Fibroblast of lung (primary cell): ENCODE results near the gene COA6. TPM values are rescaled to one million over a fixed set of nuclear protein-coding genes. Genes with fewer than 3 reads are reported as not detected.

Experiments used
- DNase-seq, 2 donors: peaks; one replicate each; pipeline versions ENCODE4 v3.0.0 to v3.0.0-alpha.2; 2010; ENCODE audit warnings: low read depth in 2 of 2
- H2AFZ ChIP-seq: 2 replicates; pipeline ENCODE4 v1.5.1; 2012; ENCODE audit warnings: low read length, control low read depth, inconsistent platforms
- H3K27ac ChIP-seq: 2 replicates; pipeline ENCODE4 v1.5.1; 2011; ENCODE audit warnings: low read length, control low read depth; ENCODE audit not compliant: insufficient read depth
- H3K27me3 ChIP-seq: 2 replicates; pipeline ENCODE4 v1.5.1; 2011; ENCODE audit warnings: mild to moderate bottlenecking, low read length; ENCODE audit not compliant: control insufficient read depth, insufficient read depth
- H3K36me3 ChIP-seq: 2 replicates; pipeline ENCODE4 v1.5.1; 2011; ENCODE audit warnings: low read length; ENCODE audit not compliant: control insufficient read depth, insufficient read depth
- H3K4me1 ChIP-seq: 2 replicates; pipeline ENCODE4 v1.5.1; 2011; ENCODE audit warnings: low read length; ENCODE audit not compliant: control insufficient read depth, insufficient read depth; ENCODE audit errors: extremely low read depth
- H3K4me2 ChIP-seq: 2 replicates; pipeline ENCODE4 v1.5.1; 2011; ENCODE audit warnings: low read length, control low read depth; ENCODE audit not compliant: insufficient read depth; ENCODE audit errors: extremely low read depth
- H3K4me3 ChIP-seq, 4 experiments: fragments of 200-600 bp in 1 of 4; sonication (generic) in 1 of 4; replicated peaks in 1 of 4; 2 replicates each; pipeline ENCODE4 v1.5.1; 2011 to 2016; ENCODE audit warnings: low read length in 4 of 4, low read depth in 3 of 4, mild to moderate bottlenecking in 3 of 4, control low read depth in 2 of 4, inconsistent platforms in 1 of 4, mixed read lengths in 1 of 4; ENCODE audit not compliant: insufficient read depth in 1 of 4; ENCODE audit errors: control extremely low read depth in 1 of 4
- H3K79me2 ChIP-seq: 2 replicates; pipeline ENCODE4 v1.5.1; 2012; ENCODE audit warnings: mild to moderate bottlenecking, low read length, inconsistent platforms; ENCODE audit not compliant: control insufficient read depth, insufficient read depth
- H3K9ac ChIP-seq: 2 replicates; pipeline ENCODE4 v1.5.1; 2011; ENCODE audit warnings: mild to moderate bottlenecking, low read length, control low read depth; ENCODE audit not compliant: insufficient read depth
- H3K9me3 ChIP-seq: 2 replicates; pipeline ENCODE4 v1.5.1; 2012; ENCODE audit warnings: low read depth, low read length; ENCODE audit not compliant: control insufficient read depth, insufficient read depth
- H4K20me1 ChIP-seq: 2 replicates; pipeline ENCODE4 v1.5.1; 2011; ENCODE audit warnings: low read length; ENCODE audit not compliant: control insufficient read depth, insufficient read depth; ENCODE audit errors: extremely low read depth
- EZH2 ChIP-seq: IDR thresholded peaks from 2 replicates; pipeline ENCODE4 v1.5.1; 2012; ENCODE audit warnings: low read length, control low read depth, mild to moderate bottlenecking; ENCODE audit errors: missing control alignments
- polyA plus RNA-seq, 2 donors: library from polyadenylated mRNA; depleted of rRNA in 1 of 2; stranded (reverse) in 1 of 2; unstranded in 1 of 2; fragments of >200 nt; gene quantifications; 2 replicates each; pipeline ENCODE4 v1.2.1, GENCODE V29; 2011 to 2012; ENCODE audit warnings: missing spikeins in 1 of 2
- total RNA-seq: library from RNA; depleted of rRNA; stranded (reverse); fragments of >200 nt; gene quantifications from 2 replicates; pipeline ENCODE4 v1.2.1, GENCODE V29; 2014
- TF ChIP-seq, protein P1 (sequence below), 2 donors: IDR thresholded peaks in 1 of 2; conservative IDR thresholded peaks in 1 of 2; 1 replicate in 1 of 2; 2 replicates in 1 of 2; pipeline ENCODE4 v1.5.1; 2011 to 2012; ENCODE audit warnings: low read length in 2 of 2, control low read depth in 1 of 2, inconsistent platforms in 1 of 2, low read depth in 1 of 2, mild to moderate bottlenecking in 1 of 2

Gene COA6
- total and polyA plus RNA-seq, 2 donors (not counting 1 experiment from before 2014, with no cell fraction given) = 21.7 to 27.7 TPM

DNA sequence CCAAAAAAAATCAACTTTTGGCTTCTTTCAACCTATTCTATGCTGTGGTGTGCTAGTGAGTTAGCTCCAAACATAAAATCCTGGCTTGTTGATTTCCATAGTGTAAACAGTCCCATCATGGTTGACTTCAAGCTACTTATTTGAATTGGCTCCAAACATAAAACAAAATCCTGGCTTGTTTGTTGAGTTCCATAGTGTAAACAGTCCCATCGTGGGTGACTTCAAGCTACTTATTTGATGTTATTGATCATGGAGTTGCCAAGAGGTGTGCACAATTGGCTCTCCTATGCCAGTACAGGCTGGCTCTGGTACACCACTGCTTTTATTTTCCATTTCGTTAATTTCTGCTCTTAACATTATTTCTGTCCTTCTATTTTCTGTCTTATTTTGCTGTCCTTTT is 1.8 kb upstream of the COA6 start:
- Histone ChIP-seq H3K36me3 (peaks cover 6% of the 10 kb centered on the region), H3K27me3 (no peaks in the 10 kb centered on the region), H3K4me1 (no peaks in the 10 kb centered on the region), H3K9ac (no peak overlapping the region), H3K9me3 (no peaks in the 10 kb centered on the region), H4K20me1 (no peaks in the 10 kb centered on the region), H3K4me2 (no peak overlapping the region), H3K4me3 (no peak overlapping the region), H3K27ac (no peak overlapping the region), H3K79me2 (peaks cover 6% of the 10 kb centered on the region), H2AFZ (no peak overlapping the region)
- DNase-seq = no peak
- TF ChIP-seq EZH2 = no peak
- TF ChIP-seq, protein P1, sequence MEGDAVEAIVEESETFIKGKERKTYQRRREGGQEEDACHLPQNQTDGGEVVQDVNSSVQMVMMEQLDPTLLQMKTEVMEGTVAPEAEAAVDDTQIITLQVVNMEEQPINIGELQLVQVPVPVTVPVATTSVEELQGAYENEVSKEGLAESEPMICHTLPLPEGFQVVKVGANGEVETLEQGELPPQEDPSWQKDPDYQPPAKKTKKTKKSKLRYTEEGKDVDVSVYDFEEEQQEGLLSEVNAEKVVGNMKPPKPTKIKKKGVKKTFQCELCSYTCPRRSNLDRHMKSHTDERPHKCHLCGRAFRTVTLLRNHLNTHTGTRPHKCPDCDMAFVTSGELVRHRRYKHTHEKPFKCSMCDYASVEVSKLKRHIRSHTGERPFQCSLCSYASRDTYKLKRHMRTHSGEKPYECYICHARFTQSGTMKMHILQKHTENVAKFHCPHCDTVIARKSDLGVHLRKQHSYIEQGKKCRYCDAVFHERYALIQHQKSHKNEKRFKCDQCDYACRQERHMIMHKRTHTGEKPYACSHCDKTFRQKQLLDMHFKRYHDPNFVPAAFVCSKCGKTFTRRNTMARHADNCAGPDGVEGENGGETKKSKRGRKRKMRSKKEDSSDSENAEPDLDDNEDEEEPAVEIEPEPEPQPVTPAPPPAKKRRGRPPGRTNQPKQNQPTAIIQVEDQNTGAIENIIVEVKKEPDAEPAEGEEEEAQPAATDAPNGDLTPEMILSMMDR (conservative IDR thresholded peaks at IDR 0.05 in 1 of 2, IDR thresholded peaks at IDR 0.05 in 1 of 2; ENCODE audit: low read depth in 1 of 2, low read length in 2 of 2) = no peak

GRCh38 chr1:234372011-234372757 is 1.1 kb upstream of the COA6 start:
- Histone ChIP-seq H3K9me3 (no peaks in the 10 kb centered on the region), H3K36me3 (peaks cover 6% of the 10 kb centered on the region), H3K27me3 (no peaks in the 10 kb centered on the region), H3K4me3 (peak overlapping the region; percentile 56 to 96 (median 95)), H3K9ac (no peak overlapping the region), H3K27ac (peak overlapping the region; percentile 94), H3K4me1 (no peaks in the 10 kb centered on the region), H3K79me2 (peaks cover 6% of the 10 kb centered on the region), H3K4me2 (peak overlapping the region; percentile 91), H2AFZ (no peak overlapping the region), H4K20me1 (no peaks in the 10 kb centered on the region)
- no peak for DNase-seq
- no peak for TF ChIP-seq EZH2
- TF ChIP-seq, protein P1 (conservative IDR thresholded peaks at IDR 0.05 in 1 of 2, IDR thresholded peaks at IDR 0.05 in 1 of 2; ENCODE audit: low read depth in 1 of 2, low read length in 2 of 2) = no peak

GRCh38 chr1:234373959-234374254 is 651 bp downstream of the COA6 start:
- Histone ChIP-seq H4K20me1 (no peaks in the 10 kb centered on the region), H3K36me3 (peaks cover 10% of the 10 kb centered on the region), H3K9me3 (no peaks in the 10 kb centered on the region), H3K4me3 (peak overlapping the region; percentile 56 to 96 (median 95)), H3K4me1 (no peaks in the 10 kb centered on the region), H3K79me2 (peaks cover 6% of the 10 kb centered on the region), H3K27me3 (no peaks in the 10 kb centered on the region), H3K27ac (peak overlapping the region; percentile 94), H3K4me2 (peak overlapping the region; percentile 76), H2AFZ (peak overlapping the region; percentile 81), H3K9ac (peak overlapping the region; percentile 98)
- DNase-seq = no peak
- TF ChIP-seq, protein P1 (conservative IDR thresholded peaks at IDR 0.05 in 1 of 2, IDR thresholded peaks at IDR 0.05 in 1 of 2; ENCODE audit: low read depth in 1 of 2, low read length in 2 of 2) = no peak
- no peak for TF ChIP-seq EZH2
